ENCODE results near the gene ZNF629.

Gene ZNF629

GRCh38 chr16:30747331-30747730 lies 39.7 kb downstream of the ZNF629 start:
- no peak for DNase-seq

GRCh38 chr16:30746638-30747175 lies 40.3 kb downstream of the ZNF629 start:
- DNase-seq = no peak

GRCh38 chr16:30745082-30745481 lies 41.9 kb downstream of the ZNF629 start:
- DNase-seq = no peak

- no peak for DNase-seq
These were observed 42.8 kb downstream of the ZNF629 start for GRCh38 chr16:30744183-30744582.

- no peak for DNase-seq
These were observed 43.3 kb downstream of the ZNF629 start for GRCh38 chr16:30743716-30744115.

- no peak for DNase-seq
These were observed 45.5 kb downstream of the ZNF629 start for GRCh38 chr16:30741461-30741914.

GRCh38 chr16:30740364-30741251 lies 46.4 kb downstream of the ZNF629 start:
- no peak for DNase-seq

GRCh38 chr16:30738984-30739951 lies 47.7 kb downstream of the ZNF629 start:
- DNase-seq = no peak

- no peak for DNase-seq
These were observed 49.0 kb downstream of the ZNF629 start for GRCh38 chr16:30737794-30738648.

- no peak for DNase-seq
These were observed 49.8 kb downstream of the ZNF629 start for GRCh38 chr16:30736995-30737793.

- no peak for DNase-seq
These were observed 55.6 kb downstream of the ZNF629 start for GRCh38 chr16:30731411-30731810.

- no peak for DNase-seq
These were observed 57.9 kb downstream of the ZNF629 start for GRCh38 chr16:30728899-30729672.

Data from stimulated activated CD4-positive, alpha-beta T cell treated with anti-CD3 and anti-CD28 coated beads, Interleukin-4, amount 100 ng/mL, for 1 hour (primary cell).